Measurements from ENCODE around the gene PFDN5. TPM values are rescaled to one million over a fixed set of nuclear protein-coding genes. Genes with fewer than 3 reads are reported as not detected.
"Not testable (repeated sequence)": the region's sequence is repeated elsewhere in the genome, so short reads cannot be mapped to it uniquely, and the experiment has no call there.

PFDN5 gene
- total RNA-seq, 1 donor from 2014 or later: 425 TPM

DNA sequence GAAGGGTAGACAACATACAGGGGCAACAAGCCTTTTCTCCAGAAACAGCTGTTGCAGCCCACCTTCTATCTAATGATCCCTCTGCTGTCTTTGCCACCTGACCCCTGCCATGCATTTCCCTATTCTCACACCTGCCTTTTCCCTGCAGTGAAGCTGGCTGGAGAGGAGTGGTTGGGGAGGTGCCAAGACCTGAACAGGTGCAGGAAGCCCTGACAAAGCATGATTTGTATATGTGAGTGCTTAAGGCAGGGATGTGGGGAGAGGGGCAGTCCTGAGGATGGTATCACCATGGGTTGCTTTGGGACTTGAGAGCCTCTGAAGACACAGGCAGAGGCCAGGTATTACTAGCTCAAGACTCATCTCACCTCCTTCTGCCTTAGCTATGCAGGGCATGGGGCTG is 2.9 kb upstream of the PFDN5 start:
- Mint-ChIP-seq H3K36me3 (peaks cover 43% of the 10 kb centered on the region), H3K4me1 (peaks cover 25% of the 10 kb centered on the region), H3K27ac (no peak overlapping the region), H3K27me3 (ENCODE audit: insufficient read depth, low read depth) (peaks cover 8% of the 10 kb centered on the region), H3K9me3 (no peaks in the 10 kb centered on the region), H3K4me3 (no peak overlapping the region)
- no peaks in the 10 kb centered on the region for H3K27me3 ChIP-seq
- H2AFZ ChIP-seq (replicated peaks): no peak overlapping the region
- H3K4me3 ChIP-seq: no peak overlapping the region
- H3K79me2 ChIP-seq (ENCODE audit: low read depth): peaks cover 21% of the 10 kb centered on the region
- H4K20me1 ChIP-seq (ENCODE audit: low read depth): peaks cover 3% of the 10 kb centered on the region
- H3K4me1 ChIP-seq: peaks cover 10% of the 10 kb centered on the region
- no peak for DNase-seq (ENCODE audit: low spot score)
- H3F3A ChIP-seq (ENCODE audit: low read depth): peaks cover 34% of the 10 kb centered on the region
- H3K27ac ChIP-seq: no peak overlapping the region
- H3K4me2 ChIP-seq: no peak overlapping the region
- H3K9ac ChIP-seq: no peak overlapping the region
- no peaks in the 10 kb centered on the region for H3K36me3 ChIP-seq
- no peaks in the 10 kb centered on the region for H3K9me3 ChIP-seq (ENCODE audit: low read depth)
- TF ChIP-seq, protein P1, sequence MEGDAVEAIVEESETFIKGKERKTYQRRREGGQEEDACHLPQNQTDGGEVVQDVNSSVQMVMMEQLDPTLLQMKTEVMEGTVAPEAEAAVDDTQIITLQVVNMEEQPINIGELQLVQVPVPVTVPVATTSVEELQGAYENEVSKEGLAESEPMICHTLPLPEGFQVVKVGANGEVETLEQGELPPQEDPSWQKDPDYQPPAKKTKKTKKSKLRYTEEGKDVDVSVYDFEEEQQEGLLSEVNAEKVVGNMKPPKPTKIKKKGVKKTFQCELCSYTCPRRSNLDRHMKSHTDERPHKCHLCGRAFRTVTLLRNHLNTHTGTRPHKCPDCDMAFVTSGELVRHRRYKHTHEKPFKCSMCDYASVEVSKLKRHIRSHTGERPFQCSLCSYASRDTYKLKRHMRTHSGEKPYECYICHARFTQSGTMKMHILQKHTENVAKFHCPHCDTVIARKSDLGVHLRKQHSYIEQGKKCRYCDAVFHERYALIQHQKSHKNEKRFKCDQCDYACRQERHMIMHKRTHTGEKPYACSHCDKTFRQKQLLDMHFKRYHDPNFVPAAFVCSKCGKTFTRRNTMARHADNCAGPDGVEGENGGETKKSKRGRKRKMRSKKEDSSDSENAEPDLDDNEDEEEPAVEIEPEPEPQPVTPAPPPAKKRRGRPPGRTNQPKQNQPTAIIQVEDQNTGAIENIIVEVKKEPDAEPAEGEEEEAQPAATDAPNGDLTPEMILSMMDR (IDR thresholded peaks at IDR 0.05): no peak
- TF ChIP-seq EZH2 (IDR thresholded peaks at IDR 0.05) (no peak), EZH2phosphoT487 (IDR thresholded peaks at IDR 0.05) (no peak)

DNA sequence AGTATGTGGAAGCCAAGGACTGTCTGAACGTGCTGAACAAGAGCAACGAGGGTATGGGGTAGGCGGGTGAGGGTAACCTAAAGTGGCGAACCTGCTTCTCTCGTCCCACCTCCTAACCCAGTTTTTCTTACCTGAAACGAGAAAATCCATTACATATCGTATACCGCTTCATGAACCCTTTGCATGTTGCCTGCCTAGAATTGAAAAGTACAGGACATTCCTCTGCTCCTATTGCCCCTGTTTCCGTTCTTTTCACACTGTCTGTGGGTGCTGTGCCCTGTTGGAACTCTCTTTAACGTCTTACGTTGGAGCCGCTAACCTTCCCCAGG is 513 bp downstream of the PFDN5 start:
- Histone ChIP-seq H4K20me1 (ENCODE audit: low read depth) (peaks cover 3% of the 10 kb centered on the region), H3K9ac (peak overlapping the region; percentile 66), H3K36me3 (no peaks in the 10 kb centered on the region), H3K4me1 (peaks cover 19% of the 10 kb centered on the region), H3K27ac (no peak overlapping the region), H3K27me3 (no peaks in the 10 kb centered on the region), H3K79me2 (ENCODE audit: low read depth) (peaks cover 43% of the 10 kb centered on the region), H3K4me2 (peak overlapping the region; percentile 91), H3K4me3 (peak overlapping the region; percentile 71), H3K9me3 (ENCODE audit: low read depth) (no peaks in the 10 kb centered on the region), H2AFZ (replicated peaks) (peak overlapping the region; percentile 79), H3F3A (ENCODE audit: low read depth) (peaks cover 63% of the 10 kb centered on the region)
- peaks cover 44% of the 10 kb centered on the region for H3K4me1 Mint-ChIP-seq
- TF ChIP-seq, protein P1 (IDR thresholded peaks at IDR 0.05): no peak
- TF ChIP-seq EZH2phosphoT487 (IDR thresholded peaks at IDR 0.05): no peak
- H3K27me3 Mint-ChIP-seq (ENCODE audit: insufficient read depth, low read depth): peaks cover 8% of the 10 kb centered on the region
- peak overlapping the region; percentile 100 for H3K4me3 Mint-ChIP-seq
- H3K27ac Mint-ChIP-seq: peak overlapping the region; percentile 98
- H3K36me3 Mint-ChIP-seq: peaks cover 34% of the 10 kb centered on the region
- DNase-seq (ENCODE audit: low spot score): no peak
- H3K9me3 Mint-ChIP-seq: no peaks in the 10 kb centered on the region

DNA sequence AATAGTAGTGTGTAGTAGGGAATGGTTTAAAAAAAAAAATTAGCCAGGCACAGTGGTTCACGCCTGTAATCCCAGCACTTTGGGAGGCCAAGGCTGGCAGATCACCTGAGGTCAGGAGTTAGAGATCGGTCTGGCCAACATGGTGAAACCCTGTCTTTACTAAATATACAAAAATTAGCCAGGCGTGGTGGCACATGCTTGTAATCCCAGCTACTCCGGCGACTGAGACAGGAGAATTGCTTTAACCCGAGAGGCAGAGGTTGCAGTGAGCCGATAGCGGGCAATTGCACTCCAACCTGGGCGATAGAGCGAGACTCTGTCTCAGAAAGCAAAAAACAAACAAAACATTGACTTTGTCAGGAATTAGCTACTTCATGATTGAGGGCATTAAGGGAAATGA is 1.8 kb downstream of the PFDN5 start:
- H3K4me3 ChIP-seq; H3K27me3 ChIP-seq; H3K9me3 Mint-ChIP-seq; H3K4me2 ChIP-seq; H3K27ac ChIP-seq; H4K20me1 ChIP-seq (ENCODE audit: low read depth); H2AFZ ChIP-seq (replicated peaks); H3K36me3 ChIP-seq; H3K9me3 ChIP-seq (ENCODE audit: low read depth); H3K9ac ChIP-seq; DNase-seq (ENCODE audit: low spot score); H3K27ac Mint-ChIP-seq: not testable (repeated sequence)
- H3K79me2 ChIP-seq (ENCODE audit: low read depth): peaks cover 55% of the 10 kb centered on the region
- Mint-ChIP-seq H3K27me3 (ENCODE audit: insufficient read depth, low read depth) (peaks cover 11% of the 10 kb centered on the region), H3K36me3 (peaks cover 35% of the 10 kb centered on the region), H3K4me3 (peak overlapping the region; percentile 100), H3K4me1 (peaks cover 51% of the 10 kb centered on the region)
- H3F3A ChIP-seq (ENCODE audit: low read depth): peaks cover 67% of the 10 kb centered on the region
- peaks cover 19% of the 10 kb centered on the region for H3K4me1 ChIP-seq

DNA sequence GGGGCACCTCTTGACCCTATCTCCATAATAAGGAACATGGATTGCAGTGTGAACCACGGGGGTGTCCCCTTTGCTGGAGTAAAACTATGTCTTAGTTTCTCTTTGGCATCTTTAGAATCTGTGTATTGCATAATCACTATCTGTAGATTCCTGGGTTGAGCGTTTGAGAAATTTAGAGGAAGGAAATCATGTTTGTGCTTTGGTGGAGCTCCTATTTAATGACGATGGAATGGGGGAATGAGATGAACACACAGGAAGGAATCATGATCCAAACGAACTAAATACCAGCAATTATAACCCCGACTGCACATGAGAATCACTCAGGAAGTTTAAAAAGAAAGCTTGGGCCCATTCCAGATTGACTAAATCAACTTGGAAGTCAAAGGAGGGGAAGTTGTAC is 2.8 kb downstream of the PFDN5 start:
- no peak for DNase-seq (ENCODE audit: low spot score)
- Histone ChIP-seq H3F3A (ENCODE audit: low read depth) (peaks cover 64% of the 10 kb centered on the region), H3K9me3 (ENCODE audit: low read depth) (no peaks in the 10 kb centered on the region), H3K4me2 (no peak overlapping the region), H3K36me3 (peaks cover 4% of the 10 kb centered on the region), H2AFZ (replicated peaks) (no peak overlapping the region), H3K4me3 (no peak overlapping the region), H3K4me1 (peaks cover 19% of the 10 kb centered on the region), H3K79me2 (ENCODE audit: low read depth) (peaks cover 60% of the 10 kb centered on the region), H4K20me1 (ENCODE audit: low read depth) (peaks cover 3% of the 10 kb centered on the region), H3K27ac (no peak overlapping the region), H3K9ac (no peak overlapping the region), H3K27me3 (no peaks in the 10 kb centered on the region)
- TF ChIP-seq, protein P1 (IDR thresholded peaks at IDR 0.05): no peak
- TF ChIP-seq EZH2phosphoT487 (IDR thresholded peaks at IDR 0.05): no peak
- no peak for TF ChIP-seq EZH2 (IDR thresholded peaks at IDR 0.05)
- H3K36me3 Mint-ChIP-seq: peaks cover 30% of the 10 kb centered on the region
- peaks cover 51% of the 10 kb centered on the region for H3K4me1 Mint-ChIP-seq
- H3K27ac Mint-ChIP-seq: no peak overlapping the region
- H3K9me3 Mint-ChIP-seq: no peaks in the 10 kb centered on the region
- peak overlapping the region; percentile 73 for H3K4me3 Mint-ChIP-seq
- H3K27me3 Mint-ChIP-seq (ENCODE audit: insufficient read depth, low read depth): peaks cover 11% of the 10 kb centered on the region

All from neural progenitor cell (in vitro differentiated cells).